ENCODE measurements around the gene SLC16A3. TPM values are rescaled to one million over a fixed set of nuclear protein-coding genes. Genes with fewer than 3 reads are reported as not detected.
A peak's percentile ranks its signal among the peaks of the same experiment; 100 is the strongest.

Gene SLC16A3
- total RNA-seq, 1 experiment from 2014 or later = 28.7 TPM

- TF ChIP-seq PRDM15 (CRISPR knock-in tag; IDR thresholded peaks at IDR 0.05) (no peak), JUN (CRISPR knock-in tag; IDR thresholded peaks at IDR 0.05) (no peak), SMAD4 (CRISPR knock-in tag; IDR thresholded peaks at IDR 0.05) (no peak), RORB (CRISPR knock-in tag; IDR thresholded peaks at IDR 0.05) (no peak), SMAD3 (CRISPR knock-in tag; IDR thresholded peaks at IDR 0.05; ENCODE audit: borderline replicate concordance) (no peak), E2F1 (CRISPR knock-in tag; IDR thresholded peaks at IDR 0.05) (no peak), ELF4 (CRISPR knock-in tag; IDR thresholded peaks at IDR 0.05; ENCODE audit: low read depth) (no peak), ZNF281 (CRISPR knock-in tag; IDR thresholded peaks at IDR 0.05) (no peak), NFYB (CRISPR knock-in tag; conservative IDR thresholded peaks at IDR 0.05; ENCODE audit: low read depth) (no peak), USF2 (CRISPR knock-in tag; IDR thresholded peaks at IDR 0.05) (0 out of 2 replicates have a peak, but pooled peaks have one; percentile 25), ERG (CRISPR knock-in tag; IDR thresholded peaks at IDR 0.05) (no peak), ATF1 (CRISPR knock-in tag; IDR thresholded peaks at IDR 0.05) (no peak), ATF3 (CRISPR knock-in tag; conservative IDR thresholded peaks at IDR 0.05) (no peak), IRF1 (CRISPR knock-in tag; IDR thresholded peaks at IDR 0.05) (no peak), MLX (CRISPR knock-in tag; IDR thresholded peaks at IDR 0.05) (no peak), ETV6 (CRISPR knock-in tag; IDR thresholded peaks at IDR 0.05) (peak; percentile 73; the same call in 1 of the 2 replicates)
- TF ChIP-seq, protein P1, sequence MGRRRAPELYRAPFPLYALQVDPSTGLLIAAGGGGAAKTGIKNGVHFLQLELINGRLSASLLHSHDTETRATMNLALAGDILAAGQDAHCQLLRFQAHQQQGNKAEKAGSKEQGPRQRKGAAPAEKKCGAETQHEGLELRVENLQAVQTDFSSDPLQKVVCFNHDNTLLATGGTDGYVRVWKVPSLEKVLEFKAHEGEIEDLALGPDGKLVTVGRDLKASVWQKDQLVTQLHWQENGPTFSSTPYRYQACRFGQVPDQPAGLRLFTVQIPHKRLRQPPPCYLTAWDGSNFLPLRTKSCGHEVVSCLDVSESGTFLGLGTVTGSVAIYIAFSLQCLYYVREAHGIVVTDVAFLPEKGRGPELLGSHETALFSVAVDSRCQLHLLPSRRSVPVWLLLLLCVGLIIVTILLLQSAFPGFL (CRISPR knock-in tag; IDR thresholded peaks at IDR 0.05; ENCODE audit: borderline replicate concordance) = no peak
- TF ChIP-seq, protein P2, sequence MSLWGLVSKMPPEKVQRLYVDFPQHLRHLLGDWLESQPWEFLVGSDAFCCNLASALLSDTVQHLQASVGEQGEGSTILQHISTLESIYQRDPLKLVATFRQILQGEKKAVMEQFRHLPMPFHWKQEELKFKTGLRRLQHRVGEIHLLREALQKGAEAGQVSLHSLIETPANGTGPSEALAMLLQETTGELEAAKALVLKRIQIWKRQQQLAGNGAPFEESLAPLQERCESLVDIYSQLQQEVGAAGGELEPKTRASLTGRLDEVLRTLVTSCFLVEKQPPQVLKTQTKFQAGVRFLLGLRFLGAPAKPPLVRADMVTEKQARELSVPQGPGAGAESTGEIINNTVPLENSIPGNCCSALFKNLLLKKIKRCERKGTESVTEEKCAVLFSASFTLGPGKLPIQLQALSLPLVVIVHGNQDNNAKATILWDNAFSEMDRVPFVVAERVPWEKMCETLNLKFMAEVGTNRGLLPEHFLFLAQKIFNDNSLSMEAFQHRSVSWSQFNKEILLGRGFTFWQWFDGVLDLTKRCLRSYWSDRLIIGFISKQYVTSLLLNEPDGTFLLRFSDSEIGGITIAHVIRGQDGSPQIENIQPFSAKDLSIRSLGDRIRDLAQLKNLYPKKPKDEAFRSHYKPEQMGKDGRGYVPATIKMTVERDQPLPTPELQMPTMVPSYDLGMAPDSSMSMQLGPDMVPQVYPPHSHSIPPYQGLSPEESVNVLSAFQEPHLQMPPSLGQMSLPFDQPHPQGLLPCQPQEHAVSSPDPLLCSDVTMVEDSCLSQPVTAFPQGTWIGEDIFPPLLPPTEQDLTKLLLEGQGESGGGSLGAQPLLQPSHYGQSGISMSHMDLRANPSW (CRISPR knock-in tag; conservative IDR thresholded peaks at IDR 0.05; ENCODE audit: low read depth) = no peak
- TF ChIP-seq, protein P3, sequence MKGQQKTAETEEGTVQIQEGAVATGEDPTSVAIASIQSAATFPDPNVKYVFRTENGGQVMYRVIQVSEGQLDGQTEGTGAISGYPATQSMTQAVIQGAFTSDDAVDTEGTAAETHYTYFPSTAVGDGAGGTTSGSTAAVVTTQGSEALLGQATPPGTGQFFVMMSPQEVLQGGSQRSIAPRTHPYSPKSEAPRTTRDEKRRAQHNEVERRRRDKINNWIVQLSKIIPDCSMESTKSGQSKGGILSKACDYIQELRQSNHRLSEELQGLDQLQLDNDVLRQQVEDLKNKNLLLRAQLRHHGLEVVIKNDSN (CRISPR knock-in tag; IDR thresholded peaks at IDR 0.05) = no peak
Observed at GRCh38 chr17:82273327-82274133, 44.7 kb downstream of the SLC16A3 start, which contains the start of gene CSNK1D (continued).

All from WTC11 (cell line).